GM12878 (cell line): ENCODE results near the gene FASTK. TPM values are rescaled to one million over a fixed set of nuclear protein-coding genes. Genes with fewer than 3 reads are reported as not detected.

Experiments used
- ATAC-seq: fragments of 200-7000 bp; cut with Tn5 transposase; 3 replicates; pipeline ENCODE4 v1.9.1; 2020; ENCODE audit warnings: mild to moderate bottlenecking, moderate library complexity
- BruUV-seq: library from RNA; stranded (reverse); fragments of 400-500 nt; replicated peaks from 2 replicates; lab custom pipeline; 2021; lab: Mats Ljungman, UMichigan
- CTCF ChIA-PET: fragments of 300-600 bp; sonication (Branson Sonifier 250); formaldehyde crosslinking; extraction: SDS; loops from one replicate; lab custom pipeline; 2021; ENCODE audit warnings: inconsistent platforms; lab: Yijun Ruan, JAX
- POLR2A ChIA-PET: fragments of 350-600 bp; formaldehyde crosslinking; extraction: SDS; loops from one replicate; lab custom pipeline; 2021; ENCODE audit warnings: inconsistent platforms; lab: Charles Lee
- RAD21 ChIA-PET: fragments of 300-600 bp; sonication (Branson Sonifier 250); formaldehyde crosslinking; loops from one replicate; lab custom pipeline; 2023; ENCODE audit warnings: antibody characterized with exemption; ENCODE audit not compliant: unreplicated experiment; lab: Charles Lee
- SMC1A ChIA-PET: fragments of 300-600 bp; sonication (Branson Sonifier 250); formaldehyde crosslinking; loops from one replicate; lab custom pipeline; 2023; ENCODE audit not compliant: unreplicated experiment, uncharacterized antibody; lab: Charles Lee
- DNase-seq: peaks from one replicate; pipeline ENCODE4 v3.0.0-alpha.2; 2011; ENCODE audit warnings: low read depth, low spot score
- FAIRE-seq: peaks from 3 replicates; lab custom pipeline; 2011; peaks lifted over from hg19 to GRCh38; lab: Jason Lieb, UNC
- H2AFZ ChIP-seq: 2 replicates; pipeline ENCODE4 v1.6.0; 2011; ENCODE audit warnings: low read depth, low read length, control low read depth; ENCODE audit not compliant: control insufficient read depth
- H3K27ac ChIP-seq: 2 replicates; pipeline ENCODE4 v1.5.1; 2011; ENCODE audit warnings: control low read depth; ENCODE audit not compliant: control insufficient read depth, insufficient read depth
- H3K27me3 ChIP-seq, 2 experiments: replicated peaks in 1 of 2; 2 replicates each; pipeline versions ENCODE4 v1.6.0 to v1.6.1; 2011; ENCODE audit warnings: low read length in 1 of 2; ENCODE audit not compliant: control insufficient read depth in 2 of 2, insufficient read depth in 2 of 2
- H3K36me3 ChIP-seq, 2 experiments: 2 replicates each; pipeline ENCODE4 v1.5.1; 2011; ENCODE audit warnings: low read length in 1 of 2; ENCODE audit not compliant: control insufficient read depth in 2 of 2, insufficient read depth in 2 of 2
- H3K4me1 ChIP-seq: 2 replicates; pipeline ENCODE4 v1.6.1; 2011; ENCODE audit warnings: mild to moderate bottlenecking, low read length, moderate library complexity, mixed read lengths; ENCODE audit not compliant: control insufficient read depth, insufficient read depth
- H3K4me2 ChIP-seq: 2 replicates; pipeline ENCODE4 v1.6.0; 2011; ENCODE audit warnings: control low read depth; ENCODE audit not compliant: control insufficient read depth, insufficient read depth
- H3K4me3 ChIP-seq: fragments of 200-600 bp; sonication (generic); 2 replicates; pipeline ENCODE4 v1.5.1; 2016
- H3K79me2 ChIP-seq: 2 replicates; pipeline ENCODE4 v1.6.0; 2011; ENCODE audit warnings: low read length; ENCODE audit not compliant: control insufficient read depth, insufficient read depth
- H3K9ac ChIP-seq: 2 replicates; pipeline ENCODE4 v1.8.0; 2011; ENCODE audit warnings: low read length, control low read depth, mixed read lengths; ENCODE audit not compliant: control insufficient read depth, insufficient read depth
- H3K9me3 ChIP-seq: replicated peaks from 3 replicates; pipeline ENCODE4 v1.5.1; 2011; ENCODE audit warnings: mild to moderate bottlenecking, low read length; ENCODE audit not compliant: control insufficient read depth, insufficient read depth
- H4K20me1 ChIP-seq: 2 replicates; pipeline ENCODE4 v1.6.0; 2011; ENCODE audit not compliant: control insufficient read depth, insufficient read depth
- ATF3 ChIP-seq: IDR thresholded peaks from 2 replicates; pipeline ENCODE4 v1.6.1; 2011; ENCODE audit warnings: low read depth, mild to moderate bottlenecking, low read length, moderate library complexity, borderline replicate concordance; ENCODE audit errors: extremely low read depth
- CHD4 ChIP-seq: fragments of 200-600 bp; sonication (generic); IDR thresholded peaks from 2 replicates; pipeline ENCODE4 v1.6.1; 2016; ENCODE audit warnings: mild to moderate bottlenecking
- CREM ChIP-seq: IDR thresholded peaks from 2 replicates; pipeline ENCODE4 v1.6.1; 2014; ENCODE audit warnings: antibody characterized with exemption, low read depth
- CUX1 ChIP-seq: IDR thresholded peaks from 2 replicates; pipeline ENCODE4 v1.6.1; 2012; ENCODE audit warnings: improper control_type of control experiment, low read depth, low read length; ENCODE audit not compliant: insufficient replicate concordance
- MEF2B ChIP-seq: fragments of 450-650 bp; IDR thresholded peaks from 2 replicates; pipeline ENCODE4 v1.6.1; 2018; ENCODE audit warnings: mild to moderate bottlenecking, moderate library complexity; ENCODE audit not compliant: partially characterized antibody, poor library complexity, severe bottlenecking
- NFYA ChIP-seq: IDR thresholded peaks from 2 replicates; pipeline ENCODE4 v1.6.1; 2011; ENCODE audit warnings: low read depth, mild to moderate bottlenecking, low read length, improper control_type of control experiment, borderline replicate concordance
- RAD51 ChIP-seq: fragments of 450-650 bp; IDR thresholded peaks from 2 replicates; pipeline ENCODE4 v1.6.1; 2016; ENCODE audit warnings: moderate library complexity, mild to moderate bottlenecking, inconsistent platforms
- RB1 ChIP-seq: fragments of 450-650 bp; formaldehyde crosslinking; IDR thresholded peaks from 2 replicates; pipeline ENCODE4 v1.6.1; 2017; ENCODE audit warnings: mild to moderate bottlenecking, borderline replicate concordance
- SPI1 ChIP-seq: IDR thresholded peaks from 2 replicates; pipeline ENCODE4 v1.6.1; 2011; ENCODE audit warnings: low read depth, mild to moderate bottlenecking, low read length, moderate library complexity, borderline replicate concordance; ENCODE audit not compliant: insufficient read depth
- SRF ChIP-seq, 2 experiments: IDR thresholded peaks; 2 replicates each; pipeline ENCODE4 v1.6.1; 2011; ENCODE audit warnings: low read depth in 2 of 2, low read length in 2 of 2, mild to moderate bottlenecking in 1 of 2, moderate library complexity in 1 of 2
- TCF7 ChIP-seq: IDR thresholded peaks from 2 replicates; pipeline ENCODE4 v1.6.1; 2014; ENCODE audit warnings: antibody characterized with exemption, borderline replicate concordance
- USF1 ChIP-seq: IDR thresholded peaks from 2 replicates; pipeline ENCODE4 v1.6.1; 2011; ENCODE audit warnings: borderline replicate concordance, low read depth, mild to moderate bottlenecking, moderate library complexity, mixed read lengths, low read length; ENCODE audit not compliant: insufficient read depth; ENCODE audit errors: extremely low read length
- YBX1 ChIP-seq: fragments of 450-650 bp; IDR thresholded peaks from 2 replicates; pipeline ENCODE4 v1.6.1; 2016; ENCODE audit warnings: antibody characterized with exemption
- ZNF592 ChIP-seq: fragments of 450-650 bp; IDR thresholded peaks from 2 replicates; pipeline ENCODE4 v1.6.1; 2017; ENCODE audit warnings: mild to moderate bottlenecking, moderate library complexity
- WGBS: methylation state at CpG from one replicate; pipeline ENCODE4 v1.1.6; 2016; ENCODE audit warnings: low lambda C conversion rate; ENCODE audit not compliant: insufficient replicate concordance, insufficient coverage; ENCODE audit errors: missing lambda C conversion rate; 5-methylcytosine and 5-hydroxymethylcytosine counted together
- in situ Hi-C: fragments of 300-500 bp; cut with MboI; formaldehyde crosslinking; loops from 9 replicates; pipeline ENCODE4 v1.14.3; 2018; ENCODE audit warnings: mixed read lengths
- intact Hi-C: fragments of 100-400 bp; cut with micrococcal nuclease; formaldehyde crosslinking; loops from one replicate; pipeline ENCODE4 v1.14.2; 2022; ENCODE audit not compliant: unreplicated experiment
- polyA plus RNA-seq, 11 experiments: library from polyadenylated mRNA; depleted of rRNA in 4 of 11; unstranded in 6 of 11; stranded (reverse) in 5 of 11; fragments of >200 nt; fragmentation: Nextera tagmentation in 4 of 11; fragmentation: Illumina TruSeq in 1 of 11; extraction: Ambion mirVana in 4 of 11; extraction: Trizol in 1 of 11; gene quantifications; 1 replicate in 1 of 11; 2 replicates in 10 of 11; pipeline versions ENCODE4 v1.2.1 to v1.2.3, GENCODE V29; 2011 to 2016; ENCODE audit warnings: inconsistent platforms in 2 of 11, missing spikeins in 2 of 11, low read depth in 1 of 11
- total RNA-seq, 4 experiments: library from RNA; depleted of rRNA in 3 of 4; stranded (reverse); fragments of >200 nt in 3 of 4; fragmentation: Illumina TruSeq in 1 of 4; extraction: Trizol in 1 of 4; gene quantifications; 2 replicates each; pipeline versions ENCODE4 v1.2.1 to v1.2.3, GENCODE V29; 2013 to 2021

The FASTK gene
- total and polyA plus RNA-seq, 10 of the 15 experiments (the other 5 are each of a cell fraction or from before 2014, with no cell fraction given), result 0.19 to 102 (median 54.5) TPM

- TF ChIP-seq NFYA (no peak), RAD51 (no peak), CUX1 (no peak), SPI1 (no peak), MEF2B (no peak), ZNF592 (no peak), CREM (no peak), YBX1 (no peak), CHD4 (no peak), TCF7 (no peak), SRF (IDR thresholded peaks at IDR 0.05; ENCODE audit: low read depth in 2 of 2, low read length in 2 of 2) (no peak), USF1 (no peak), ATF3 (no peak), RB1 (no peak)
- TF ChIP-seq, all 136 proteins: peak for 0
- in situ Hi-C loops (no loop called here), intact Hi-C loops (no loop called here)
- SMC1A ChIA-PET, result no interaction called here
- Histone ChIP-seq H3K27ac (no peak overlapping the region), H3K4me2 (no peak overlapping the region), H3K79me2 (no peaks in the 10 kb centered on the region; the same call in 1 of the 2 replicates), H3K4me1 (peaks cover 4% of the 10 kb centered on the region), H3K9ac (no peak overlapping the region), H4K20me1 (no peaks in the 10 kb centered on the region), H3K9me3 (no peaks in the 10 kb centered on the region), H3K27me3 (no peaks in the 10 kb centered on the region), H2AFZ (no peak overlapping the region), H3K4me3 (no peak overlapping the region), H3K36me3 (peaks cover 0 to 3% of the 10 kb centered on the region in 2 experiments; a peak in 1 of 4 replicates)
- POLR2A ChIA-PET, result no interaction called here
- FAIRE-seq, result no peak
- ATAC-seq, result no peak
- CTCF ChIA-PET, result interaction anchor here (1.5 to 2.9 kb wide), 2 partner anchors 23 to 80 kb away, joined by 5 to 15 read pairs; no protein-coding TSS in a partner anchor
- no peak for DNase-seq
- BruUV-seq, result no TSS peak
- WGBS, result 95% methylated on average over 4 of the region's 4 CpGs
- RAD21 ChIA-PET, result no interaction called here
Observed at GRCh38 chr7:151031011-151031410, 49.6 kb downstream of the FASTK start.
